HG03565 (cell line): ENCODE measurements around the gene INTS3.
"Not testable (repeated sequence)": the region's sequence is repeated elsewhere in the genome, so short reads cannot be mapped to it uniquely, and the experiment has no call there.

Experiments
- ATAC-seq: cut with Tn5 transposase; IDR thresholded peaks from one replicate; pipeline ENCODE4 v1.9.1; 2021; ENCODE audit warnings: mild to moderate bottlenecking, moderate library complexity; ENCODE audit not compliant: unreplicated experiment

INTS3 gene

DNA sequence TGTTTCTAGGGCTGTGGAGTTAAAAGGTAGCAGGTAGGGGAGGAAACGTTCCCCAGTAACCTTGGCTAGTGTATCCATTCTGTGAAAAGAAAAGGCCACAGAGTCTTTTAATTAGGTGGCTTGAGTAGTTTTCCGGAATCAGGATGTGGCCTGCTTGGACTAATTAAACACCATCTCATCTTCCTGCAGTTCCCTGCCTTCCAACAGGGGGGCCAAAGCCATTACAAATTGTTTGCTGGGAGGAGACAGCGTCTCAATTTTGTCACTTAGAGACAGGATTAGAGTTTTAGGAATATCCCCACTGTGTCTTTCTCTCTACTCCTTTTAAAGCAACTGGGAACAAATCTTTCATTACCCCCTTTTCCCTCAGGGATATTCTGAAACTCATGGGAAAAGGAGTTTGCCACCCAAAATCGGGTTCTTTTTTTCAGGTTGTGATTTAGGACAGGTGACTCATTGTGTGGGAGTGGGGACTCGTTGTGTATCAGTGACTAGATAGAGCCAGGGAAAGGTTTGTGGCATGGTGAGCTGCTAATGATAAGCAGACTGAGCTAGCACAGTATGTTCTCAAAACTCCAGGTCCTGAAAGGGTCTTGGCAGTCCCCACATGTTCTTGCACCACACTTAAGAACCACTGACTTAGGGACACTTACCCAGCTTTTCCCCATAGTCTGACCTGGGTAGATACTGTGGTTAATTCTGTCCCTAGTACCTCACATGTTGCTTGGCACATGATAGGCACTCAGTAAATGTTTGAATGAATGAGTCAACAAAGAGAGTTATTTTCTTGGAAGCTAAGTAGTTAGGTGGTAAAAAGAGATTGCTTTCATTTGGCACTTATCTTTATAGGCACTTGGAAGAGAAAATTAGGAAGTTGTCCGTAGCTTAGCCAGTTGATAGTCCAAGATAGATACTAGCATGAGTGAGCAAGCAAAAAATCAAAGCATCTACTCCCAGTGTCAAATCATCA lies 22.5 kb downstream of the INTS3 start:
- no peak for ATAC-seq

GRCh38 chr1:153752072-153752471 lies 24.2 kb downstream of the INTS3 start:
- no peak for ATAC-seq

DNA sequence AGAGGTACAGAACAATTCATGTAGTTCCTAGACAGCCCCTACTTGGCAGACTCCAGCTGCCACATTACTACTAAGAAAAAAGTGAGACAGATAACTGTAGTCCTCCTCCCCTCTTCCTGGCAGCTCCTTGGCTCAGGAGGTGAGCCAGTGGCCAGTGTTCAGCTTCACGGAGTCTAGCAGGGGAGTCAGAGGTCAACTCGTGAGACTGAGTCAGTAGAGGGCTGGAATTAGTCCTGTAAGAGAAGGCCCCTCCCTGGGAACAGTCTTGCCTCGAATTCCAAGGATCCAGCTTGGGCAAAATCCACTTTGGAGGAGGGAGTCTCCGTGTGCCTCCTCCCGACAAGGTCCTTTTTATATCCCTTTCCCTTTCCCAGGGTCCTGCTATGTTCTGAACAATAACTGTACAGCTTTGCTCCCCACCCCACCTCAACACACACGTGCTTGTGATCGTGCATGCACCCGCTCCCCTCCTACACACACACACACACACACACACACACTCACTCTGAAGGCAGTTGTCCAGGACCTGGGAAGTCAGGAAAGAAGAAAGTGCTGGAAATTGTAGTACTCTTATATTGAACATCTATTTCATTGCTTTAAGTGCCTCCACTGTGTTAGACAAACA lies 24.8 kb downstream of the INTS3 start:
- no peak for ATAC-seq

- no peak for ATAC-seq
These were observed 26.4 kb downstream of the INTS3 start for GRCh38 chr1:153754266-153754665.

- no peak for ATAC-seq
These were observed 32.6 kb downstream of the INTS3 start for GRCh38 chr1:153760440-153760839.

GRCh38 chr1:153763365-153764225 lies 35.7 kb downstream of the INTS3 start:
- no peak for ATAC-seq

DNA sequence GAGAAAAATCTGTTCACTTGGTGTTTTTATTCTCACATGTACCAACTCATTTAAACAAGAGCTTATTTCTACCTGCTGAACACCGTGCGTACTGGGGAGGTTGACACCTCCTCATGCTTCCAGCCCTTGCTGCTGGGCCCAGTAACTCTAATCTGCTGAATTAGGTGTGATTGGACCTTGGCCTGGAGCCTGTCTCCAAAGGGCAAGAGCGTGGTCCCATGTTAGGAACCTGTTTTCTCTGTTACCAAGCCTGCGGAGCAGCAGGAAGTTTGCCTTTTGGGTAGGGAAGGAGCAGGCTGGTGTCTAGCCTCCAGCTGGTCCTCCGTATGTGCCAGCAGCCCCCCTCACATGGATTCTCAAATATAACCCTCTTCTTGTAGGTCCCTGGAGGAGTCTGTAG lies 36.5 kb downstream of the INTS3 start:
- ATAC-seq, result no peak

DNA sequence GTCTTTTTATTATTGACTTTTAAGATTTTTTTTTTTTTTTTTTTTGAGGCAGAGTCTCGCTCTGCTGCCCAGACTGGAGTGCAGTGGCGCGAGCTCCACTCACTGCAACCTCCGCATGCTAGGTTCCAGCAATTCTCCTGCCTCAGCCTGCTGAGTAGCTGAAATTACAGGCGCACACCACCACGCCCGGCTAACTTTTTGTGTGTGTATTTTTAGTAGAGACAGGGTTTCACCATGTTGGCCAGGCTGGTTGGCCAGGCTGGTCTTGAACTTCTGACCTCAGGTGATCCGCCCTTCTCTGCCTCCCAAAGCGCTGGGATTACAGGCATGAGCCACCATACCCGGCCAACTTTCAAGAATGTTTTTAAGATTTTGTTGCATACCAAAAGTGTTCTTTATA lies 38.8 kb downstream of the INTS3 start:
- ATAC-seq, result not testable (repeated sequence)

- no peak for ATAC-seq
These were observed 39.7 kb downstream of the INTS3 start for GRCh38 chr1:153767519-153767918.

DNA sequence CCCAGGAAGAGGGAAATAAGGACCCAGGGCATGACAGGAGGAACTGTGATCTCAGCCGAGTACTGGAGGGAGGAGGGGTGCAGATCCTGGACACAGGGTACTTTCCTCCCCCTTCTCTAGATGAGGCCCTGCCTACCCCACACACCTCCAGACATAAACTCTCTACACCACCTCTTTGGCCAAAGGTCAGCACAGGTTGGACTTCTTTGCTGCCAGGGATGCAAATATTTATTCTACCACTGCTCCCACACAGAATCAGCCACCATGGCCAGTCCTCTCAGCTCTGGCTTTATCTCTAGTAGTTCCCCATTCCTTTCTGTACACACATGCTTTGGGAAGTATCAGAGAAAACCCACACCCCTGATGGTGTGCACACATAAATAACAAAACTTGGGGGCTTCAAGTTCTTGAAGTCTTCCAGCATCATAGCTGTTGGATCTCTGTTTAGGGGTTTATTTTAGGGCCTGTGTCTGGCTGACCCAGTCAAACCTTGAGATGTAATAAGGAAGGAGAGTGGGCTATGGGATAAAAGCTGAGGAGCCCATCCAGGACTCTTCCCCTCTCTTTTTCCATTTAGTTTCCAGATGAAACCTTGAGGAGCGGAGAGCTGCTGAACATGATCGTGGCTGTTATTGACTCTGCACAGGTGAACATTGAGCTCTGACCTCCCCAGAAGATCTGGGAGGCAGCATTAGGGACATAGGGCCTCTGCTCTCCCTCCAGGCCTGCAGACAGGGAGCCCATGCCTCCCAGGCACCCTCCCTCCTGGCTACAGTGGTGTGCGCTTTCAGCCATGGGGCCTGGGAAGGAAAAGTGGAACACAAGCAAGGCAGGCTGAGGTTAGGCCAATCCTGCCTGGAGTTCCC lies 40.7 kb downstream of the INTS3 start:
- ATAC-seq, result no peak

- no peak for ATAC-seq
These were observed 41.4 kb downstream of the INTS3 start for GRCh38 chr1:153769221-153769620.

- no peak for ATAC-seq
These were observed 42.9 kb downstream of the INTS3 start for GRCh38 chr1:153770797-153771196.

- ATAC-seq, result no peak
These were observed 43.4 kb downstream of the INTS3 start for GRCh38 chr1:153771261-153771660.

DNA sequence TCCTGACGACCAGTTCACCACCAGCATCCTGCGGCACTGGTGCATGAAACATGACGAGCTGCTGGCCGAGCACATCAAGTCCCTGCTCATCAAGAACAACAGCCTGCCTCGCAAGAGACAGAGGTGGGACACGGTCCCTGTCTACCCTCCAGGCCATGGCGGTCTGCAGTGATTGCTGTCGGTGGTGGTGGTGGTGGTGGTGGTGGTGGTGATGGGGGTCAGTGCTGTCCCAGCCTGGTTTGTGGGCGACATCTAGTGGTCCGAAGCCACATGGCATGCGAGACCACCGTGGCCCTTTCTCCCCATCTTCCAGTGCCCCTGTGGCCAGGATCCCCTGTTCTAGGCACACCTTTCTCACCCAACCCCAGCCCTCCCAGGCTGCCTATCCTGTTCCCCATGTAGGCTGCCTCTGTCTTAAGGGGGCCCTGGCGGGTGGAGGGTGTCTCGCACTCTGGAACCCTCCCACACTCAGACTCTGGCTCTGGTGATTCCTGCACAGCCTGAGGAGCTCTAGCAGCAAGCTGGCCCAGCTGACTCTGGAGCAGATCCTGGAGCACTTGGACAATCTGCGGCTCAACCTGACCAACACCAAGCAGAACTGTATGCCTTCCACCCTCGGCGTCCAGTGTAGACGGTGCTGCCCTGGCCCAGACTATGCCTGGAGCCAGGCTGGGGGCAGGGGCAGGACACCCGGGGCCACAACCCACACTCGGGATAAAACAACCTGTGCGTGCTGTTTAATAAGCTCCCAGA lies 44.2 kb downstream of the INTS3 start:
- no peak for ATAC-seq

- no peak for ATAC-seq
These were observed 45.5 kb downstream of the INTS3 start for GRCh38 chr1:153773096-153773921.

DNA sequence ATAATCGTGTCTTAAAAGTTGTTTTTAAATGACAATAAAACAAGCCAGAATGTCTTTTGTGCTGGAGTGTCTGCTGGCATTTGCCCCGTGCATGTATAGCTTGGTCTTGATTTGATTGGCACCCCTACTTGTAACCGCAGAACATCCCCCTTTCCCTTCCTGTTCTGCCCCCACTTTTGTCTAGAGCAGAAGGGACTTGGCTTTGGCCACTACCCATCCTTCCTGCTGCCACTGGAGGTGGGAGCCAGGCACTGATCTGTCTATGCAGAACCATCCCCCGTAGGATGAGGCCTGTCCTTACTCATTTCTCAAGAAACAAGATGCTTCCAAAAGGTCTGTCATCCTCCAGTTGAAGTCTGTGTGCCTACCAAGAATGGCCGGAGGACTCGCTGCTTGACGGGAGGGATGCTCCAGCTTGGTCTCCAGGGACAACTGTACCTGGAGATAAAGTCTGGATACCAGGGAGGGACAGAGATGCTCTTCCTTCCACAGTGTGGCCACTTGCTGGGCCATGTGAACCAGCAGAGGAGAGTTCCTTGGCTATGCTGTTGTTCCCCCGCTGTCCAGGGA lies 46.3 kb downstream of the INTS3 start:
- ATAC-seq, result no peak

GRCh38 chr1:153774780-153775457 lies 47.1 kb downstream of the INTS3 start, which contains the start of gene SLC27A3:
Gene SLC27A3 (plus strand): TSS chr1:153775407. CDS start chr1:153775498, 91 bp downstream.
- ATAC-seq, result no peak
